ENCODE measurements around the gene ADAT1. TPM values are rescaled to one million over a fixed set of nuclear protein-coding genes. Genes with fewer than 3 reads are reported as not detected.

Gene ADAT1
- total RNA-seq, 4 donors from 2014 or later: 32.5 to 57.7 (median 51.3) TPM

DNA sequence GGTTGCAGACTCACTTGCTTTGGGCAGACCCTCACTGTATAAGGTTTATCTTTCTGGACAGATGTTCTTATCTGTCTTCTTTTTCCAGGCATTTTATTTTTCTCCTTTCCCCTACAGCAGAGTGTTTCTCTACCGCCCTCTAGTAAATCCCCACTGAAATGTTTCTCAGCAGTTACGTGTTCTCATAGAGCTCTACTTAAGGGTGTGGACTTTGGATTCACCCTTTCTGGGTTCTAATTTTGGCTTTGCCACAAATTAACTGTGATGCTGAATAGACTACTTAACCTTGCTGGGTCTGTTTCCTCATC is 2.0 kb downstream of the ADAT1 start:
- DNase-seq (ENCODE audit: low spot score): no peak
- no peak for ATAC-seq (ENCODE audit: low FRiP score)
- TF ChIP-seq, protein P1, sequence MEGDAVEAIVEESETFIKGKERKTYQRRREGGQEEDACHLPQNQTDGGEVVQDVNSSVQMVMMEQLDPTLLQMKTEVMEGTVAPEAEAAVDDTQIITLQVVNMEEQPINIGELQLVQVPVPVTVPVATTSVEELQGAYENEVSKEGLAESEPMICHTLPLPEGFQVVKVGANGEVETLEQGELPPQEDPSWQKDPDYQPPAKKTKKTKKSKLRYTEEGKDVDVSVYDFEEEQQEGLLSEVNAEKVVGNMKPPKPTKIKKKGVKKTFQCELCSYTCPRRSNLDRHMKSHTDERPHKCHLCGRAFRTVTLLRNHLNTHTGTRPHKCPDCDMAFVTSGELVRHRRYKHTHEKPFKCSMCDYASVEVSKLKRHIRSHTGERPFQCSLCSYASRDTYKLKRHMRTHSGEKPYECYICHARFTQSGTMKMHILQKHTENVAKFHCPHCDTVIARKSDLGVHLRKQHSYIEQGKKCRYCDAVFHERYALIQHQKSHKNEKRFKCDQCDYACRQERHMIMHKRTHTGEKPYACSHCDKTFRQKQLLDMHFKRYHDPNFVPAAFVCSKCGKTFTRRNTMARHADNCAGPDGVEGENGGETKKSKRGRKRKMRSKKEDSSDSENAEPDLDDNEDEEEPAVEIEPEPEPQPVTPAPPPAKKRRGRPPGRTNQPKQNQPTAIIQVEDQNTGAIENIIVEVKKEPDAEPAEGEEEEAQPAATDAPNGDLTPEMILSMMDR (IDR thresholded peaks at IDR 0.05): no peak

GRCh38 chr16:75620326-75621169 is 2.5 kb downstream of the ADAT1 start:
- ATAC-seq (ENCODE audit: low FRiP score) (no peak), DNase-seq (ENCODE audit: low spot score) (no peak)
- TF ChIP-seq, protein P1 (IDR thresholded peaks at IDR 0.05): no peak

DNA sequence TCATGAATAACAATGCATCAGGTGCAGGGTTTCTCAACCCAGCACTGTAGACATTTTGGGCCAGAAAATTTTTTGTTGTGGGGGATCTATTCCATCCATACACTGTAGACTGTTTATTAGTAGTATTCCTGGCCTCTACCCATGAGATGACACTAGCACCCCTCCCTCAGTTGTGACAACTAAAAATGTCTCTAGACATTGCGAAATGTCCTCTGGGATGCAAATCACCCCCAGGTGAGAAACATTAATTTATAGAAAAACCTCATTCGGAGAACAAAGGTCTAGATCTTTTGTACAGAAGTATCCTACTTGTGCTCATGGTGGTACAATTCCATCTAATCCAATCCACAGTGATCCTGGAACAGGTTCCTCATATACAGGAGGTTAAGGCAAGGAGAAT is 4.3 kb downstream of the ADAT1 start:
- DNase-seq (ENCODE audit: low spot score) (no peak), ATAC-seq (ENCODE audit: low FRiP score) (no peak)
- TF ChIP-seq, protein P1 (IDR thresholded peaks at IDR 0.05): no peak

- TF ChIP-seq, protein P1 (IDR thresholded peaks at IDR 0.05): no peak
- DNase-seq (ENCODE audit: low spot score) (no peak), ATAC-seq (ENCODE audit: low FRiP score) (no peak)
Observed at GRCh38 chr16:75617121-75617520, 6.0 kb downstream of the ADAT1 start.

DNA sequence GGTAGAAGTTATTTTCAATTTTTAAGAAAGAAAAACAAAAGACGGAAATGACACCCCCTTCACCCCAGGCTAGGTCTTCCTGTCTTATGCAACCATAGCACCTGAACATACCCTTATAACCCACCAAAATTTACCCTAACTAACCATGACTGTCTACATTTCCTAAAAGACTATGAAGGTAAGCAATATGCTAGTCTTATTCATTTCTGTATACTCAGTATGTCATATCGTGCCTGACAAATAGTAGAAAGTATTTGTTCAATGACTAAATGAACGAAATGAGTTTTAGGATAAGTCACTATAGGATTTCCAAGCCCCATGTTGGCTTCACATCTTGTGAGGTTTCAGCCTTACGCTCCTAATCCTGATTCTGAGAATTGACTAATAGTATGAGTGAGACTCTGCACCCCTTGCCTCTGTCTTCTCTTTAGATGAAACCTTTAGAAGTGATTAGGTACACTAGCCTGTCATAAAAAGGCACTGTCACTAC is 6.5 kb downstream of the ADAT1 start:
- DNase-seq (ENCODE audit: low spot score): no peak
- no peak for ATAC-seq (ENCODE audit: low FRiP score)
- TF ChIP-seq, protein P1 (IDR thresholded peaks at IDR 0.05): no peak

DNA sequence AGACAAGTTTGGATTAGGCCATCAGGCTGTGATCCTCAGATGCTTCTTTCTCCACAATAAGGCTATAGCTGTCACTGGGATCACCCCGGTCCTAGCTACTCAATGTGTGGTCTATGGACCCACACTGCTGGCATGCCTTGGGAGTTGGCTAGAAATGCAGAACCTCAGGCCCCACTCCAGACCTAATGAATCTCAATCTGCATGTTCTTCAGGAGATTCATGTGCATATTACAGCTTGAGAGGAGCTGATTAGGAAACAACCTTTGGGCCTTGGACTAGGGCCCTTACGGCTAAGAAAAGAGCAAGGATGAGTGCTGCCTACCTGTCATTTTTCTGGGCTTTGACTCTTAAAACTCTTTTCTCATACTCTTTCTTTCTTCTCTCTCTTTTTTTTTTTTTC is 7.5 kb downstream of the ADAT1 start:
- no peak for DNase-seq (ENCODE audit: low spot score)
- TF ChIP-seq, protein P1 (IDR thresholded peaks at IDR 0.05): no peak
- no peak for ATAC-seq (ENCODE audit: low FRiP score)

Measured in omental fat pad (tissue), 4 donors.